ENCODE results near the gene HSF5.
"Not testable (repeated sequence)": the region's sequence is repeated elsewhere in the genome, so short reads cannot be mapped to it uniquely, and the experiment has no call there.

The HSF5 gene

GRCh38 chr17:58516644-58517377 is 28.6 kb upstream of the HSF5 start:
- no peak for DNase-seq

DNA sequence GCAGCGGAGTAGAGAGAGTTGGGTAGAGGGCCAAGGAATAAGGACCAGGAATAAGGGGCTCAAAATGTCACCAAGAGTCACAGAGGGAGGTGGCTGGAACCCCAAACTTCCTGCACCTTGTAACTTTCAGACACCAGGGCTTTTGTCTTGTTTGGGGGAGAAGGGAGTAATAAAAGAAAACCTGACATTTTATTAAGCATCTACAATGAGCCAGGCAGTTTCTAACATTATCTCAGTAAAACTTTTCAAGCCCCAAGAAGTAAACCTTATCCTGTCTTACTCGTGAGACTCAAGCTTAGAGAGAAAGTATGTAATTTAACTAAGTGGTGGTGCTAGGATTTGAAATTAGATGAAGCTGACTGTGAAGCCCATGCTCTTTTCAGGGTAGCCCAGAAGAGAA is 27.1 kb upstream of the HSF5 start:
- DNase-seq: no peak

GRCh38 chr17:58514770-58515157 is 26.6 kb upstream of the HSF5 start:
- no peak for DNase-seq

DNA sequence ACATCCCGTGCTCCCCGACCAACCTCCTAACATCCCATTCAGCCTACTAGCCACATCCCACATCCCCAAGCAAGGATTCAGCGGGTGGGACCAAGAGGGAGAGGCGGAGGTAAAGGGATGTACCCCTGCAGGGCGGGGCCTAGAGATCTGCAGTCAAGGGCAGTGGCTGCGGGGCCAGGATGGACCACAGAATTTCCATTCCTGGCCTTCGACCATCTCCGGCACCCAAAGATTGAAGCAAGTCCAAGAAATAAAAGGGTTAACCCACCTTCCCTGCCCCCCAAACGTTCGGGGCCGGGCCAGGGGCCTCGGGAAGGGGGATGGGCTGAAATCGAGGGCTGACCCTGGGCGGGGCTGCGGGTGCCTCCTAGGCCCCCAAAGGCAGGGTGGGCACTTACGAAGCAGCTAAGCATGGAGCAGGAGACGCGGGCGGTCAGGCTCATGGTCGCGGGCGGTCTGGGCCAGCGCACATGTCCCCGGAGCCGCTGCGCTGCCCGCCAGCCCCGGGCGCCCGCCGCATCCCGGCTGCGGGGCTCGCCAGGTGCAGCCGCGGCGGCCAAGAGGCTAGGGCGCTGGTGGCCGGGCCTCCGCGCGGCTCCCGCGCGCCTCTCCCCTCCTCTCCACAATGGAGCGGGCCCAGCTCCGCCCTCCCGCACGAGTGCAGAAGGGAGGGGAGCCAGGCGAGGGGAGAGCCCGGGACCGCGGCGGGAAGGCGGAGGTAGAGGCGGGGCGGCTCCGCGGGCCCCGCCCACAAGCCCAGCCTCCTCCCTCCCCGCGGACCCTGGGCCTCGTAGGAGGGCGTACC is 26.0 kb upstream of the HSF5 start, which contains the start of gene MTMR4:
MTMR4 (minus strand) TSS at position 674 of the 805 bp plus-strand sequence; CDS start at position 443, 231 bp downstream.
- DNase-seq: no peak

DNA sequence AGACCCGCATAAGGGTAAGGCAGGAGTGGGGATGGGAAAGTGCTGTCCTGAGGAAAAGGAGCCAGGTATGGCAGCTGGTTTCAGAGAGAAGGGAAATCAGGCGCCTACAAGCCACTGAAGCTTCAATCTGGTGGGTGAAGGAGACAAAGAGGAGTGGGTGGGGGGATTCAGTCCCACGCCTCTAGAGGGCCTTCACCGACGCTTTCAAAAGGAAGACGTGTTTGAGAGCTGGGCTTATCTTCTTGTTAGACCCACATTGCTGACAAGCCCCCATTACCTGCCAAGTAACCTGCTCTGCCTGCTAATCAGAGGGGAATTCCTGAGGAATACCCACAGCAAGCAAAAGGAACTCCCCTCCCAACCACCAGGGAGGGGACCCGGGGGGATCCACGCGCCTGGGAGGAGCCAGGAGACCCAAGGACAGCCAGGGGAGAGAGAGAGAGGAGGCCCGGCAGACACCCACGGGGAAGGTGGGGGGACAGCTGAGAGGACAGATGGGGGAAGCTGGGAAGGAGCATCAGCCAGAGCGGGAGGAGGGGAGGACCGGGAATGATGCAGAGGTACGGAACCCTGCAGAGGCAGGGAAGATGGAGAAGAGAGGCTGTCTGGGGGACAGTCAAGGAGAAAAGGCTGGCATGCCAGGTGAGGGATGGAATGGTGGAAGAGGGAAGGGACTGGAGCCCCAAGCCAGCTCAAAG is 25.2 kb upstream of the HSF5 start:
- no peak for DNase-seq

- no peak for DNase-seq
These were observed 21.9 kb upstream of the HSF5 start for GRCh38 chr17:58510075-58510474.

- DNase-seq: no peak
These were observed 20.3 kb upstream of the HSF5 start for GRCh38 chr17:58508341-58509067.

DNA sequence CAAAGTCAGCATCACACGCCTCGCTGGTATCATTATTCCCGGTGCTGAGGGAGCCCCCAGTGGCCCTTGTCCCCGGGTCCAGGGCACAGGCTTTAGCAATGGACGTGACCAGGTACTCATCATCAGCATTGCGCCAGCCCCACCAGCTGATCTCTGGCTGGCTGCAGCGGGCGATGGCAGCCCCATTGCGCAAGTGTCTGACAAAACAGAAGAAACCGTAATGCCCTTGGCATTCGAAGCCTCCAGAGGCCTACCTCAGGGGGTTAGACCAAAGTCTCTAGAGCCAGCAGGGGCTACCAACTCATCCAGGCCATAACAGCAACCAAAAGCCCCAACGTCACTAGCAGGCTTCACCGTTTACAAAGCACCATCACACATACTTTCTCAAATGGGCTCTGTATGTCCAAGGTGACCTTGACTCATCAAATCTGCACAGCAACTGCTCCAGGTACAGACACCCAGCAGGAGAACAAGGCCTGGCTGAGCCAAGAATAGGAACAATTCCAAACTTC is 19.0 kb upstream of the HSF5 start:
- DNase-seq: no peak

DNA sequence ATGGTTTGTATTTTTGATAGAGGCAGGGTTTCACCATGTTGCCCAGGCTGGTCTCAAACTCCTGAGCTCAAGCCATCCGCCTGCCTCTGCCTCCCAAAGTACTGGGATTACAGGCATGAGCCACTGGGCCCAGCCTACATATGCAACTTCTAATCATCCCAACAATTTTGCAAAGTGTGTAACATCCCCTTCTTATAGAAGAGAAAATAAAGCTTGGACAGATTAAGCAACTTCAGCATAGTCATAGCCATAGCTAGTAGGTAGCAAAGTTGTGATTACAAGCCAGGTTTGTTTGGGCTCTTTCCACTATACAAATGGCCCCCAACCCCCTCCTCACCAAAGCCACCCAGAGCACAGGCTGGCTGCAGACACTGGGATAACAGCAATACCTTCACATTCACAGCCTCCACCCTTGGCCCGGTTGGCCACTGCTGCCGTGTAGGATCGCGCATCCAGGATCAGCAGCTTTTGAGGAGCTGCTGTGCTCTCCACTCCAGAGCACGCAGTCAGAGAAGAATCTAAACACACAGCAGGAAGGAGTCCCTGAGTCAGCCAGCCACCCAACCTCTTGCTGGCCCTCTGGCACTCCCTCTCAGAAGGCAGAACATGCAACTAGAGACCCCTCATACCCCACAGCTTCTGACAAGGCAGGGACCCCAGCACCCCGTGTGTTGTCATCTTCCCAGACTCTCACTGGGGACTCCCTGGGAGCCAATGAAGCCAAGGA is 18.3 kb upstream of the HSF5 start:
- no peak for DNase-seq

GRCh38 chr17:58504826-58505351 is 16.7 kb upstream of the HSF5 start:
- no peak for DNase-seq

- no peak for DNase-seq
These were observed 15.7 kb upstream of the HSF5 start for GRCh38 chr17:58503866-58504265.

DNA sequence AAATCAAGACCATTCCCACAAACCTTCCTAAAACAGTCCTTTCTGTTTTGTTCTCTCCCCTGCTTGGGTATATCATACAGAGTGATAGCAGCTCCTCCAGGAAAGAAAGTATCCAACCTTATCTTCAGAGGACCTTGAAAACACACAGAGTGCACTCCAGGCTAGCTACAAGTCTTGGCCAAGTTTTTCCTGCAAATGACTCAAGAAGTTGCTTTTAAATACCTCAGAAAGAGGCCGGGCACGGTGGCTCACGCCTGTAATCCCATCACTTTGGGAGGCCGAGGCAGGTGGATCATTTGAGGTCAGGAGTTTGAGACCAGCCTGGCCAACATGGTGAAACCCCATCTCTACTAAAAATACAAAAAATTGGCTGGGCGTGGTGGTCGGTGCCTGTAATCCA is 14.9 kb upstream of the HSF5 start:
- not testable (repeated sequence) for DNase-seq

DNA sequence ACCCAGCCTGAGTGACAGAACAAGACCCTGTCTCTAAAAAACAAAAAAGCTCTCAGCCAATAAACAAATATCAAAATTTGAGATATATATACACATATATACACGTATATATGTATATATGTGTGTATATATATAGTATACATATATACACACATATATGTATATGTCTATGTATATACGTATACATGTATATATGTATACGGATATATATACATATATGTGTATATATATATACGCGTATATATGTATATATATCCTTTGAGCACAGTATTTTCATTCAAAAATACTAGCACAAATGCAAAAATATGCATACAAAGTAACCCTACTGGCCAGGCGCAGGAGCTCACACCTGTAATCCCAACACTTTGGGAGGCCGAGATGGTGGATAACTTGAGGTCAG is 13.2 kb upstream of the HSF5 start:
- DNase-seq: no peak

DNA sequence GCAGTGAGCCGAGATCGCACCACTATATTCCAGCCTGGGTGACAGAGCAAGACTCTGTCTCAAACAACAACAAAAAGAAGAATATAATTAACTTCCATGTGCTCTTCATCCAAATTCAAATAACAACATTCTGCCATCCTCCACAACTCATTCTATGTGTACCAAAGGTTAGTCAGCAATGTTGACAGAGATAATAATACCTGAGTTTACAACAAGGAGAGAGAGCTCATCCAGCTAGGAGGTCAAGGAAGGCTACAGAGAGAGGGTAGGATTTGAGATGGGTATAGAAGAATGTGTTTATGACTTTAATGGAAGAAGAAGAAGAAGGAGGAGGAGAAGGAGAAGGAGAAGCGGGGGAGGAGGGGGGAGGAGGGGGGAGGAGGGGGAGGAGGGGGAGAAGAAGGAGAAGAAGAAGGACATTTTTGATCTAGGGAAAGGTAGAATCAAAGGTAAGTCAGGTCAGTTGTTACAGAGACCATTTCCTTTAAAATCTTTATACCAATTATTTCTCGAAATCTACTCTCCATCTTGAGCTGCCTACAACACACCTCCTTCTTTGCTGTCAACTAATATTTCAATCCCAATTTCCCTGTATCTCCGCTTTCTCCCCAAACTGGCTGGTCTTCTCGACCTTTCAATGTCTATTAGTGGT is 10.1 kb upstream of the HSF5 start:
- no peak for DNase-seq

- no peak for DNase-seq
These were observed 5.3 kb upstream of the HSF5 start for GRCh38 chr17:58493506-58493905.

- DNase-seq: no peak
These were observed 4.3 kb upstream of the HSF5 start for GRCh38 chr17:58492238-58493121.

DNA sequence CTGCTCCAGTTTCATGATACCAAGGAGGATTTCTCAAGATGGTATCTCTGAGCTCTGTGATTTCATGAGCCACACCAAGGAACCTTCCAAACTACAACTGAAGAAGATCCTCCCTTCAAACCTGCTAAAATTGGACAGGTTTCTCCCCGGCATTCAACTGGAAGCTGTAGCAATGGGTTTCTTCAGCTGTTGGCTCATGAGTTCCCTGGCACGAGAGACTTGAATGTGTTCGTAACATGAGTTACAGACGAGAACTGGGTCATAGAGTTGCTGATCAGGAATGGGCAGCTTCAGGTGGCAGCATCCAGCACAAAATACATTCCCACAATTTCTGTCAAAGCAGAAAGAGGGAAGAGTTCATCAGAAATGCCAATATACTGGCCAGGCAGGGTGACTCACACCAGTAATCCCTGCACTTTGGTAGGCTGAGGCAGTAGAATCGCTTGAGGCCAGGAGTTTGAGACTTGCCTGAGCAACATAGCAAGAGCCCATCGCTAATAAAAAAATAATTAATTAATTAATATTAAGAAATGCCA is 3.4 kb upstream of the HSF5 start:
- no peak for DNase-seq

GRCh38 chr17:58488428-58488890 is 251 bp upstream of the HSF5 start:
- DNase-seq: no peak

DNA sequence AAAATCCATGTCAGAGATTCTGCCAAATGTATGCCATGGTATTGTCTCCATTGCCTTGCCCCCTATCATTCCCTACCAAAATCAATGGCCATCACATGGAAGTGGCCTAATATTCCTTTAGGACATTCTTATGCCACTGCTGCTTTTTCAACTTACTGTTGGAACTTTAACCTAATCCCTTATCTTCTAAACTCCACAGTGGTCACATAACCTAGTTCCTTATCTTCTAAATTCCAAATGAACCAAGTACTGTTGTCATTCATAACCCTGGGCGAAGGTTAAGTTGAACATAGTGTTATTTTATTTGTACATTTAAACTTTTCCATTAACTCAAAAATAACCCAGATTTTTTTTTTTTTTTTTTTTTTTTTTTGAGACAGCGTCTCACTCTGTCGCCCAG is 3.6 kb downstream of the HSF5 start:
- no peak for DNase-seq

DNA sequence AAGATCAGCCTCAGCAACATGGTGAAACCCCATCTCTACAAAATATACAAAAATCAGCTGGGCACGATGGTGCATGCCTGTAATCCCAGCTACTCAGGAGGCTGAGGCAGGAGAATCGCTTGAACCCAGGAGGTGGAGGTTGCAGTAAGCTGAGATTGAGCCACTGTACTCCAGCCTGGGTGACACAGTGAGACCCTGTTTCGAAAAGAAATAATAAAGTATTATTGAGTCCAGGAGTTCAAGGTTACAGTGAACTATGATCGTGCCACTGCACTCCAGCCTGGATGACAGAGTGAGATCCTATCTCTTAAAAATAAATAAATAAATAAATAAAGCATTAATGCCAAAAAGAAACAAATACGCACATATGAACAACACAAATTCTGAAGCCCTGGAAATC is 6.4 kb downstream of the HSF5 start:
- DNase-seq: not testable (repeated sequence)

Data from NCI-H1048 (cell line).